Measurements from ENCODE around the gene ZSWIM5.

DNA sequence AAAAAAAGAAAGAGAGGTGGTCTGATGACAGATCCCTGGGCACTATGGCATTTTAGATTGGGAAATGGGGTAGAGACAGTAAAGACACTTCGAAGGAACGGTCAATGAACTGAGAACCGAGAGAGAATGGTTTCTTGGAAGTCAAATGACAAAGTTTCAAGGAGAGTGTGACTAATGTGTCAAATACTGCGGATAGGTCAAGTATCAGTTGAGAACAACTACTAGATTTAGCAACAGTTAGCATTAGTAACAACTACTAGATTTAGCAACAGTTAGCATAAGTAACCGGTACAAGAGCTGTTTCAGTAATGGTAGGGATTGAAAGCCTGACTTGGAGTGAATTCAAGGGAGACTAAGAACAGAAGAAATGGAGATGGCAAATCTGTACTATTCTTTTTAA is 159.4 kb downstream of the ZSWIM5 start:
- TF ChIP-seq, protein P1, sequence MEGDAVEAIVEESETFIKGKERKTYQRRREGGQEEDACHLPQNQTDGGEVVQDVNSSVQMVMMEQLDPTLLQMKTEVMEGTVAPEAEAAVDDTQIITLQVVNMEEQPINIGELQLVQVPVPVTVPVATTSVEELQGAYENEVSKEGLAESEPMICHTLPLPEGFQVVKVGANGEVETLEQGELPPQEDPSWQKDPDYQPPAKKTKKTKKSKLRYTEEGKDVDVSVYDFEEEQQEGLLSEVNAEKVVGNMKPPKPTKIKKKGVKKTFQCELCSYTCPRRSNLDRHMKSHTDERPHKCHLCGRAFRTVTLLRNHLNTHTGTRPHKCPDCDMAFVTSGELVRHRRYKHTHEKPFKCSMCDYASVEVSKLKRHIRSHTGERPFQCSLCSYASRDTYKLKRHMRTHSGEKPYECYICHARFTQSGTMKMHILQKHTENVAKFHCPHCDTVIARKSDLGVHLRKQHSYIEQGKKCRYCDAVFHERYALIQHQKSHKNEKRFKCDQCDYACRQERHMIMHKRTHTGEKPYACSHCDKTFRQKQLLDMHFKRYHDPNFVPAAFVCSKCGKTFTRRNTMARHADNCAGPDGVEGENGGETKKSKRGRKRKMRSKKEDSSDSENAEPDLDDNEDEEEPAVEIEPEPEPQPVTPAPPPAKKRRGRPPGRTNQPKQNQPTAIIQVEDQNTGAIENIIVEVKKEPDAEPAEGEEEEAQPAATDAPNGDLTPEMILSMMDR (IDR thresholded peaks at IDR 0.05), result no peak
- TF ChIP-seq POLR2AphosphoS5 (IDR thresholded peaks at IDR 0.05), result no peak
- no peak for TF ChIP-seq POLR2A (IDR thresholded peaks at IDR 0.05)

Measured in transverse colon (tissue), 4 donors.